Measurements from ENCODE around the gene KDM8. TPM values are rescaled to one million over a fixed set of nuclear protein-coding genes. Genes with fewer than 3 reads are reported as not detected.

Gene KDM8
- total RNA-seq, 1 donor from 2014 or later: 9.9 TPM

DNA sequence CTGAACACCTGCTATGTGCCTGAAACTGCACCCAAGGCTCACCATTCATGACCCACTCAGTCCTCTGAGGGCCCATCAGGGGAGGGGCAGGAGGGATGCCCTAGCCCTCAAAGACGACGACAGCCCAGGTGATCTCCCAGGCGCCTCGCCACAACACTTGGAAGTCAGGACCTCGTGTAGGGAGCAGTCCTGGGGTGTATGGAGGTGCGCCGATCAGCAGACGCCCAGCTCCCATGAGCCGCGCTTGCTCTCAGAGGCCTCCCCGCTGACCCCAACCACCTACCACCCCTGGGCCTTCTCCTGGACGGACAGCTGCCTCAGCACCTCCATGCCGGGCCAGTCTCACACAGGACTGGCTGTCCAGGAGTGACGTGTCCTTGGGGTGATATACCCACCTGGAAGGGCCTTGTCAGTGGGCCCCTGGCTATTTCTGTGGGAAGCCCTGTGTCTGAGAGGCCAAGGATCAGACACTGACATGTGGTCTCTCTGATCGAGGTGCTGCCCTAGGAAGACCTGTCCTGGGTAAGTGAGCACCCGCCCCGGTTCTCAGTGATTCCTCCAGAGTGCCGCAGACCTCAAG is 26.7 kb downstream of the KDM8 start:
- peaks cover 4% of the 10 kb centered on the region for H3K36me3 ChIP-seq (ENCODE audit: control insufficient read depth, insufficient read depth, low read length)
- TF ChIP-seq CTCF (IDR thresholded peaks at IDR 0.05; ENCODE audit: insufficient read depth, low read length, poor library complexity, severe bottlenecking): no peak
- H3K27me3 ChIP-seq (ENCODE audit: control insufficient read depth, insufficient read depth, low read length): no peaks in the 10 kb centered on the region
- H3K4me3 ChIP-seq (ENCODE audit: low read depth, low read length): no peak overlapping the region
- no peak for DNase-seq (ENCODE audit: low read depth)

- H3K36me3 ChIP-seq (ENCODE audit: control insufficient read depth, insufficient read depth, low read length): peaks cover 4% of the 10 kb centered on the region
- DNase-seq (ENCODE audit: low read depth): no peak
- H3K27me3 ChIP-seq (ENCODE audit: control insufficient read depth, insufficient read depth, low read length): no peaks in the 10 kb centered on the region
- H3K4me3 ChIP-seq (ENCODE audit: low read depth, low read length): no peak overlapping the region
- no peak for TF ChIP-seq CTCF (IDR thresholded peaks at IDR 0.05; ENCODE audit: insufficient read depth, low read length, poor library complexity, severe bottlenecking)
These were observed 27.3 kb downstream of the KDM8 start for GRCh38 chr16:27230562-27231001.

GRCh38 chr16:27231692-27232060 is 28.4 kb downstream of the KDM8 start:
- DNase-seq (ENCODE audit: low read depth): no peak
- Histone ChIP-seq H3K4me3 (ENCODE audit: low read depth, low read length) (no peak overlapping the region), H3K36me3 (ENCODE audit: control insufficient read depth, insufficient read depth, low read length) (peaks cover 4% of the 10 kb centered on the region), H3K27me3 (ENCODE audit: control insufficient read depth, insufficient read depth, low read length) (no peaks in the 10 kb centered on the region)
- no peak for TF ChIP-seq CTCF (IDR thresholded peaks at IDR 0.05; ENCODE audit: insufficient read depth, low read length, poor library complexity, severe bottlenecking)

GRCh38 chr16:27232061-27232900 is 29.0 kb downstream of the KDM8 start:
- no peak overlapping the region for H3K4me3 ChIP-seq (ENCODE audit: low read depth, low read length)
- TF ChIP-seq CTCF (IDR thresholded peaks at IDR 0.05; ENCODE audit: insufficient read depth, low read length, poor library complexity, severe bottlenecking): no peak
- H3K36me3 ChIP-seq (ENCODE audit: control insufficient read depth, insufficient read depth, low read length): peaks cover 4% of the 10 kb centered on the region
- no peak for DNase-seq (ENCODE audit: low read depth)
- no peaks in the 10 kb centered on the region for H3K27me3 ChIP-seq (ENCODE audit: control insufficient read depth, insufficient read depth, low read length)

DNA sequence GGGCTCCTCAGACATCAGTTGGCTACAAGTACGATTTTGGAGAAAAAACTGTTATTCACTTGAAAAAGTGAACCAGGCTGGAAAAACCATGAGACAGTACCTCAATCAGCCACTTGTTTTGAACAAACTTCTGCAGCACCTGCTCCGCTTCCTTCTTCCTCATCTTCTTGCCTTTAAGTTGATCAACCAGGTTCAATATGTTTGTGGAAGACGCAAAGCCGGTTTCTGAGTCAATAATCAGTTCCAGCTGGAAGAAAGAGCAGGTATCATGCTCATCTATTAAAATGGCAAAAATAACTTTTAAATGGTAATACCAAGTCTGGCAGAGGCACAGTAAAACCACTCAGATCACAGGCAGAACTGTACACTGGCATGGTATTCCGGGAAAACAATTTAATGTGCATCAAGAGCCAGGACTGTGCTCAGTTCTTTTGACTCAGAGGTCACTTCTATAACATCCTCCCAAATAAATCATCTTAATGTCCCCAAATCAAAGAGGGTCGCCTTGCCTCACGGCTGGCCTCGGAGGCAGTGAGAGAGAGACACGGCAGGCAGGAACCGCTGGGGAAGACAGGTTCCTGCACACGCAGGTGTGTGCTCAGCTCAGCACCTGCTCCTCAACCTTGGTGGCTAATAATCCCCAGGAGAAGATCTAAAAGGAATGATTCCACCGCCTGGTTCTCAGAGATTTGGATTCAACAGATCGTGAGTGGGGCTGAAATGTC is 29.7 kb downstream of the KDM8 start:
- peaks cover 4% of the 10 kb centered on the region for H3K36me3 ChIP-seq (ENCODE audit: control insufficient read depth, insufficient read depth, low read length)
- no peak overlapping the region for H3K4me3 ChIP-seq (ENCODE audit: low read depth, low read length)
- no peak for DNase-seq (ENCODE audit: low read depth)
- no peaks in the 10 kb centered on the region for H3K27me3 ChIP-seq (ENCODE audit: control insufficient read depth, insufficient read depth, low read length)
- no peak for TF ChIP-seq CTCF (IDR thresholded peaks at IDR 0.05; ENCODE audit: insufficient read depth, low read length, poor library complexity, severe bottlenecking)
